ENCODE data around the gene TUBA4B.

DNA sequence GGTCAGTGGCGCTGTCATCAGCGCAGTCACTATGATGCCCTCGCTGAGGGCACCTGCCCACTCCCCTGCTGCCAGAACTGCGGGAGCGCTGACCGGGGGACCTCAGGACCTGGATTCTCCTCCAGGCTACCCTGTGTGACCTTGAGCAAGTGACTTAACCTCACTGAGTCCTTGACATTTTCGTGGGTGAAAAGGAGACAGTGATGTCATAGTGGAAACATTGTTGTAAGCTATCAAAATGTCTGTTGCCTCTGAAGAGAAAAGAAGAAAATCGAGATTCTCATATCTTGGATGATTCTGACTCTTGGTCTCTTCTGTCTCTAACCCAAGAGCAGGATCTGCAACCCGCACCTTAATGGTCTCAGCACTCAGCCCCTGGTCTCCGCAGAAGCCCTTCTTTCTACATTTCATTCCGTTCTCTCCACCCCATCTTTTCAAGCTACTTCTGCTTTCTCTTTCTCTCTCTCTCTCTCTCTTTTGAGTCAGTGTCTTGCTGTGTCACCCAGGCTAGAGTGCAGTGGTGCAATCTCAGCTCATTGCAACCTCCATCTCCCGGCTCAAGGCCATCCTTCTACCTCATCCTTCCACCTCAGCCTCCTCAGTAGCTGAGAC lies 1.7 kb downstream of the TUBA4B start:
- TF ChIP-seq, protein P1, sequence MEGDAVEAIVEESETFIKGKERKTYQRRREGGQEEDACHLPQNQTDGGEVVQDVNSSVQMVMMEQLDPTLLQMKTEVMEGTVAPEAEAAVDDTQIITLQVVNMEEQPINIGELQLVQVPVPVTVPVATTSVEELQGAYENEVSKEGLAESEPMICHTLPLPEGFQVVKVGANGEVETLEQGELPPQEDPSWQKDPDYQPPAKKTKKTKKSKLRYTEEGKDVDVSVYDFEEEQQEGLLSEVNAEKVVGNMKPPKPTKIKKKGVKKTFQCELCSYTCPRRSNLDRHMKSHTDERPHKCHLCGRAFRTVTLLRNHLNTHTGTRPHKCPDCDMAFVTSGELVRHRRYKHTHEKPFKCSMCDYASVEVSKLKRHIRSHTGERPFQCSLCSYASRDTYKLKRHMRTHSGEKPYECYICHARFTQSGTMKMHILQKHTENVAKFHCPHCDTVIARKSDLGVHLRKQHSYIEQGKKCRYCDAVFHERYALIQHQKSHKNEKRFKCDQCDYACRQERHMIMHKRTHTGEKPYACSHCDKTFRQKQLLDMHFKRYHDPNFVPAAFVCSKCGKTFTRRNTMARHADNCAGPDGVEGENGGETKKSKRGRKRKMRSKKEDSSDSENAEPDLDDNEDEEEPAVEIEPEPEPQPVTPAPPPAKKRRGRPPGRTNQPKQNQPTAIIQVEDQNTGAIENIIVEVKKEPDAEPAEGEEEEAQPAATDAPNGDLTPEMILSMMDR (IDR thresholded peaks at IDR 0.05), result no peak
- no peak for TF ChIP-seq POLR2A (IDR thresholded peaks at IDR 0.05)
